Colonic mucosa (tissue), 4 donors: ENCODE data around the gene PROM2. TPM values are rescaled to one million over a fixed set of nuclear protein-coding genes. Genes with fewer than 3 reads are reported as not detected.

Experiments
- DNase-seq: peaks from one replicate; pipeline ENCODE4 v3.0.0-alpha.2; 2020
- H3K27ac ChIP-seq: fragments of 200-600 bp; one replicate; pipeline ENCODE4 v1.8.0; 2021
- H3K27me3 ChIP-seq: fragments of 200-600 bp; one replicate; pipeline ENCODE4 v1.8.0; 2021
- H3K36me3 ChIP-seq: fragments of 200-600 bp; one replicate; pipeline ENCODE4 v1.8.0; 2021
- H3K4me1 ChIP-seq: fragments of 200-600 bp; one replicate; pipeline ENCODE4 v1.8.0; 2021; ENCODE audit warnings: mild to moderate bottlenecking
- H3K4me3 ChIP-seq: fragments of 200-600 bp; one replicate; pipeline ENCODE4 v1.8.0; 2021
- H3K9ac ChIP-seq, 2 donors: one replicate each; pipeline ENCODE4 v1.7.0; 2013; ENCODE audit warnings: control low read depth in 2 of 2, low read depth in 2 of 2, low read length in 2 of 2
- H3K9me3 ChIP-seq: fragments of 200-600 bp; one replicate; pipeline ENCODE4 v1.8.0; 2021
- intact Hi-C: fragments of 100-400 bp; cut with DNase I; formaldehyde crosslinking; loops from one replicate; pipeline ENCODE4 v1.14.1; 2022
- total RNA-seq, 2 donors: library from RNA; stranded (reverse); fragmentation: NEBNext Ultra II Directional in 1 of 2; extraction: Animal tissue kit (Norgen Biotek cat#: 25700) in 1 of 2; gene quantifications; one replicate each; pipeline ENCODE4 v1.2.1, GENCODE V29; 2021
- TF ChIP-seq, protein P1 (sequence below): fragments of 200-600 bp; IDR thresholded peaks from one replicate; pipeline ENCODE4 v1.8.0; 2022; ENCODE audit warnings: antibody characterized with exemption, mild to moderate bottlenecking
- donor health status: healthy.
- donor health status: DM: no; HTN: no; CAD: no.
- donor health status: DM: no; HTN: no; CAD: no.

The PROM2 gene
- total RNA-seq, 2 donors from 2014 or later, result 27.4 to 63.4 TPM

DNA sequence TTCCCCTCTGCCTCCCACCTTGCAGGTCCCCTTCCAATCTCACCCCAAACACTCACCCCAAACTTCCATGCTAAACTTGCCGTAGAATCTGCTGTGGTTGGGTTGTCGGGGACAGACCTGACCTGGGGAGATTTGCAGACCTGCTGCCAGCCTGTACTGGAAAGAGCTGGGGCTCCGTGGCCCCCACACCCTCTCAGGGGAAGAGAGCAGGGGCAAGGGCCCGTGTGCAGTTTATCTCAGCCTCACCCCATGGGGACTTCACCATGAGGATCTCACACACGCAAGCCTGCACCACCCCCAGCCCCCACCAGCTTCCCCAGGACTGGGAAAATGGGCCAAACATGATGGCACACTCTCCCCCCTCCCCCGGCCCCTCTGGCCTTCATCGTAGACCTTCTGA is 53.6 kb downstream of the PROM2 start:
- TF ChIP-seq, protein P1, sequence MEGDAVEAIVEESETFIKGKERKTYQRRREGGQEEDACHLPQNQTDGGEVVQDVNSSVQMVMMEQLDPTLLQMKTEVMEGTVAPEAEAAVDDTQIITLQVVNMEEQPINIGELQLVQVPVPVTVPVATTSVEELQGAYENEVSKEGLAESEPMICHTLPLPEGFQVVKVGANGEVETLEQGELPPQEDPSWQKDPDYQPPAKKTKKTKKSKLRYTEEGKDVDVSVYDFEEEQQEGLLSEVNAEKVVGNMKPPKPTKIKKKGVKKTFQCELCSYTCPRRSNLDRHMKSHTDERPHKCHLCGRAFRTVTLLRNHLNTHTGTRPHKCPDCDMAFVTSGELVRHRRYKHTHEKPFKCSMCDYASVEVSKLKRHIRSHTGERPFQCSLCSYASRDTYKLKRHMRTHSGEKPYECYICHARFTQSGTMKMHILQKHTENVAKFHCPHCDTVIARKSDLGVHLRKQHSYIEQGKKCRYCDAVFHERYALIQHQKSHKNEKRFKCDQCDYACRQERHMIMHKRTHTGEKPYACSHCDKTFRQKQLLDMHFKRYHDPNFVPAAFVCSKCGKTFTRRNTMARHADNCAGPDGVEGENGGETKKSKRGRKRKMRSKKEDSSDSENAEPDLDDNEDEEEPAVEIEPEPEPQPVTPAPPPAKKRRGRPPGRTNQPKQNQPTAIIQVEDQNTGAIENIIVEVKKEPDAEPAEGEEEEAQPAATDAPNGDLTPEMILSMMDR, result no peak

GRCh38 chr2:95328358-95329125 is 54.3 kb downstream of the PROM2 start:
- Histone ChIP-seq H3K27ac (no peak overlapping the region), H3K9ac (no peak overlapping the region), H3K4me3 (no peak overlapping the region), H3K4me1 (no peaks in the 10 kb centered on the region), H3K27me3 (no peaks in the 10 kb centered on the region), H3K9me3 (no peaks in the 10 kb centered on the region), H3K36me3 (no peaks in the 10 kb centered on the region)
- intact Hi-C loops, result no loop called here
- TF ChIP-seq, protein P1, result no peak
- DNase-seq, result no peak

More for the DNA sequence above, 53.6 kb downstream of the PROM2 start:
- H3K27ac ChIP-seq, result no peak overlapping the region
- no peaks in the 10 kb centered on the region for H3K27me3 ChIP-seq
- no peak overlapping the region for H3K9ac ChIP-seq
- intact Hi-C loops, result no loop called here
- no peaks in the 10 kb centered on the region for H3K36me3 ChIP-seq
- no peak overlapping the region for H3K4me3 ChIP-seq
- no peaks in the 10 kb centered on the region for H3K9me3 ChIP-seq
- H3K4me1 ChIP-seq, result no peaks in the 10 kb centered on the region
- DNase-seq, result no peak

DNA sequence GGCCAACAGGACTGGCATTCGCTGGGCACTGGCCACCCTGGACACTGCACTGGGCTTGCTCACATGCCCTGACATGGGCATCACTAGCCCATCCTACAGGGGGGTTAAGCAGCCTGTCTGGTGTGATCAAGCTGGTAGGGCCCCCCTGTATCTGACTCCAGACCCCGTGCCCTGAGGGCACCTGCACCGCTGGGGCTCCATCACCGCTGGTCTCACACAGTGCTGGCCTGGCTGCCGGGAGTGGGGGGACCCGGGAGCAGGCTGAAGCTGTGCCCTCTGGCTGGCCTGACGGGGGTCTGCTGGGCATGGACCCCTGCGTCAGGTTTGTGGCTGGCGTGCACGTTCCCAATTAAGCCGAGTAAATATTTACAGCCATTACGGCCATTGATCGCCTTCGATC is 55.2 kb downstream of the PROM2 start:
- Histone ChIP-seq H3K4me3 (no peak overlapping the region), H3K27ac (no peak overlapping the region), H3K9me3 (no peaks in the 10 kb centered on the region), H3K4me1 (no peaks in the 10 kb centered on the region), H3K27me3 (no peaks in the 10 kb centered on the region), H3K36me3 (no peaks in the 10 kb centered on the region), H3K9ac (no peak overlapping the region)
- TF ChIP-seq, protein P1, result no peak
- intact Hi-C loops, result no loop called here
- no peak for DNase-seq

DNA sequence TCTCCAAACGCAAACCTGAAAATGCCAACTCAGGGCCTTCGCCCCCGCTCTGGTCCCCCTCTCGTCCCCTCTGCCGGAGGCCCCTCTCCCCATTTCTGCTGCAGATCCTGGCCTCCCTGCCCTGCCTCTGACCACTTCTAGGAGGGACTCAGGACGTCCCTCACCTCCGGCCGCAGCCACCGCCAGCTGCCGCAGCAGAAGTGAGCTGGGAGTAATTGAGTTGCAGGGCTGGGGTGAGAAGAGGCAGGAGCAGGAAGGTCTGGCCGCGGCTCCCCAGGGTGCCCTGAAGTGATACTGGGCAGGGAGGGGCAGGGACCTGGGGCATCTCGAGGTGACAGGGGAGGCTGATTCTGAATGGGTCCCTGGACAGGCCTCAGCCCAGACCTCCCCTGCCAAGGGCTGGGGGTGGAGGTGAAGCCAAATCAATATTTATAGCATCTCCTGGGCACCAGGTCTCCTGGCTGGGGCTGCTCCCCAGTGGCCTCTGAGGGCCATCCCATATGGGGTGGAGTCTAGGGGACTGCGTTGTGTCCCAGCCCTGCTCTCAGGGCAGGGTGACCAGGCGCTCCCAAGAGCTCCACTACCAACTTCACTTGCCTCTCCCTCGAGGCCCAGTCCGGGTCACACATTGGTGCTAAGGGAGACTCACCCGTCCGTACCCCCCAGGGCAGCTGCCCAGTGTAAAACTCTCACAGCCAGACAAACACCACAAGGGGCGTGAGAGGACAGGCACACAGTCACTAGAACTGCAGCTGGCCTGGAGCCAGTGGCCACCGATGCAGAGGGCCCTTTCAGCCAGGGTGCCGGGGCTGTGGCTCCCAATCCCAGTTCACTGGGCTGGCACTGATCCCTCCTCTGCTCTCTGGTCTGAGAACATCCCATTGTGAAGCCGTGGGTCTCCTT is 55.9 kb downstream of the PROM2 start:
- Histone ChIP-seq H3K9me3 (no peaks in the 10 kb centered on the region), H3K27me3 (no peaks in the 10 kb centered on the region), H3K36me3 (no peaks in the 10 kb centered on the region), H3K4me3 (no peak overlapping the region), H3K27ac (no peak overlapping the region), H3K4me1 (no peaks in the 10 kb centered on the region), H3K9ac (no peak overlapping the region)
- TF ChIP-seq, protein P1, result no peak
- DNase-seq, result no peak
- intact Hi-C loops, result no loop called here

- intact Hi-C loops, result no loop called here
- TF ChIP-seq, protein P1, result no peak
These were observed 56.6 kb downstream of the PROM2 start for GRCh38 chr2:95330794-95331338.

More at GRCh38 chr2:95330794-95331338, 56.6 kb downstream of the PROM2 start:
- Histone ChIP-seq H3K27me3 (no peaks in the 10 kb centered on the region), H3K4me1 (no peaks in the 10 kb centered on the region), H3K9me3 (no peaks in the 10 kb centered on the region), H3K27ac (no peak overlapping the region), H3K9ac (no peak overlapping the region), H3K4me3 (no peak overlapping the region), H3K36me3 (no peaks in the 10 kb centered on the region)
- no peak for DNase-seq
